Liver (tissue), 4 donors: ENCODE data around the gene PRPF19. TPM values are rescaled to one million over a fixed set of nuclear protein-coding genes. Genes with fewer than 3 reads are reported as not detected.

ENCODE experiments used
- polyA plus RNA-seq, 2 donors: library from polyadenylated mRNA; stranded (reverse) in 1 of 2; unstranded in 1 of 2; fragments of 200-250 nt in 1 of 2; fragments of >200 nt in 1 of 2; fragmentation: Nextera tagmentation in 1 of 2; extraction: Ambion mirVana in 1 of 2; gene quantifications; one replicate each; pipeline versions ENCODE4 v1.2.1 to v1.2.3, GENCODE V29; 2013 to 2015
- total RNA-seq, 2 donors: library from RNA; depleted of rRNA; stranded (reverse); fragments of >200 nt; gene quantifications; one replicate each; pipeline ENCODE4 v1.2.3, GENCODE V29; 2014
- donor health status: healthy.
- donor health status: healthy.
- donor health status: healthy.

The PRPF19 gene
- total and polyA plus RNA-seq, 4 donors, result 25.4 to 57.1 (median 40.4) TPM

Other genes with a start within 250 kb of the PRPF19 start
- not detected for gene MS4A8, start 207.0 kb downstream of the PRPF19 start, total RNA-seq
- gene MS4A8, start 207.0 kb downstream of the PRPF19 start, polyA plus RNA-seq, result under 1 TPM in 1 of 2 donors, not detected in 1; 0.08 TPM
- gene MS4A18, start 181.9 kb downstream of the PRPF19 start, total RNA-seq, result not detected
- not detected for gene MS4A18, start 181.9 kb downstream of the PRPF19 start, polyA plus RNA-seq
- gene MS4A15, start 149.7 kb downstream of the PRPF19 start, total RNA-seq, result not detected
- not detected for gene MS4A15, start 149.7 kb downstream of the PRPF19 start, polyA plus RNA-seq
- gene MS4A10, start 121.3 kb downstream of the PRPF19 start, total RNA-seq, result not detected
- gene MS4A10, start 121.3 kb downstream of the PRPF19 start, polyA plus RNA-seq, result not detected
- 1 to 10 TPM; 5.0 to 5.2 TPM for gene CCDC86, start 64.5 kb downstream of the PRPF19 start, total RNA-seq
- gene CCDC86, start 64.5 kb downstream of the PRPF19 start, polyA plus RNA-seq, result 1 to 10 TPM; 6.2 to 9.4 TPM
- 1 to 10 TPM in 1 of 2 donors, under 1 TPM in 1; 0.08 to 7.1 TPM for gene PTGDR2, start 50.6 kb downstream of the PRPF19 start, total RNA-seq
- under 1 TPM; 0.09 to 0.54 TPM for gene PTGDR2, start 50.6 kb downstream of the PRPF19 start, polyA plus RNA-seq
- gene ZP1, start 39.0 kb downstream of the PRPF19 start, total RNA-seq, result not detected
- not detected for gene ZP1, start 39.0 kb downstream of the PRPF19 start, polyA plus RNA-seq
- gene TMEM109, start 7.6 kb upstream of the PRPF19 start, total RNA-seq, result 10 to 100 TPM; 20.6 to 21.2 TPM
- 10 to 100 TPM; 40.0 to 40.3 TPM for gene TMEM109, start 7.6 kb upstream of the PRPF19 start, polyA plus RNA-seq
- gene TMEM132A, start 17.9 kb upstream of the PRPF19 start, total RNA-seq, result 1 to 10 TPM; 1.0 to 1.6 TPM
- 1 to 10 TPM in 1 of 2 donors, under 1 TPM in 1; 0.60 to 1.1 TPM for gene TMEM132A, start 17.9 kb upstream of the PRPF19 start, polyA plus RNA-seq
- 10 to 100 TPM in 1 of 2 donors, 1 to 10 TPM in 1; 9.0 to 20.9 TPM for gene SLC15A3, start 45.6 kb upstream of the PRPF19 start, total RNA-seq
- 10 to 100 TPM; 13.1 to 19.6 TPM for gene SLC15A3, start 45.6 kb upstream of the PRPF19 start, polyA plus RNA-seq
- gene CD6, start 65.1 kb upstream of the PRPF19 start, total RNA-seq, result under 1 TPM; 0.42 to 0.59 TPM
- under 1 TPM; 0.31 to 0.48 TPM for gene CD6, start 65.1 kb upstream of the PRPF19 start, polyA plus RNA-seq
- under 1 TPM; 0.09 to 0.25 TPM for gene CD5, start 195.9 kb upstream of the PRPF19 start, total RNA-seq
- gene CD5, start 195.9 kb upstream of the PRPF19 start, polyA plus RNA-seq, result under 1 TPM; 0.21 to 0.23 TPM